ENCODE results near the gene OR14A16.

DNA sequence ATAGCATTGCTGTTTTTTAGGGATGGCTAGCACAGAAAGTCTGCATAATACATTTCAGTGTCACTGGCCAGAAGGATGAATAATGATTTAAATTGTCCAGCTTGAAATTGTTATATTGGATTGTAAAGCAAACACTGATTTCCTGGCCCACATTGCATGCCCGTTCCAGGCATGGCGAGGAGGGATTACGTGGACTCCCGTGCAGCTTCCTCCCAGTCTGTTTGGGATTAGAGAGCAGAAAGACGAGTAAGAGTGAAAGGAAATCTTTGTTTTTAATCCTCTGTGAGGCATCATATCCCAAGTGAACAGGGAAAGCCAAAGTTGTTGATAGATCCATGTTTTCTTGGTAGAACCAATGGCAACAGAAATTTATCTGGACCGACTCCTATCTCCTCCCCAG lies 41.5 kb upstream of the OR14A16 start:
- TF ChIP-seq, protein P1, sequence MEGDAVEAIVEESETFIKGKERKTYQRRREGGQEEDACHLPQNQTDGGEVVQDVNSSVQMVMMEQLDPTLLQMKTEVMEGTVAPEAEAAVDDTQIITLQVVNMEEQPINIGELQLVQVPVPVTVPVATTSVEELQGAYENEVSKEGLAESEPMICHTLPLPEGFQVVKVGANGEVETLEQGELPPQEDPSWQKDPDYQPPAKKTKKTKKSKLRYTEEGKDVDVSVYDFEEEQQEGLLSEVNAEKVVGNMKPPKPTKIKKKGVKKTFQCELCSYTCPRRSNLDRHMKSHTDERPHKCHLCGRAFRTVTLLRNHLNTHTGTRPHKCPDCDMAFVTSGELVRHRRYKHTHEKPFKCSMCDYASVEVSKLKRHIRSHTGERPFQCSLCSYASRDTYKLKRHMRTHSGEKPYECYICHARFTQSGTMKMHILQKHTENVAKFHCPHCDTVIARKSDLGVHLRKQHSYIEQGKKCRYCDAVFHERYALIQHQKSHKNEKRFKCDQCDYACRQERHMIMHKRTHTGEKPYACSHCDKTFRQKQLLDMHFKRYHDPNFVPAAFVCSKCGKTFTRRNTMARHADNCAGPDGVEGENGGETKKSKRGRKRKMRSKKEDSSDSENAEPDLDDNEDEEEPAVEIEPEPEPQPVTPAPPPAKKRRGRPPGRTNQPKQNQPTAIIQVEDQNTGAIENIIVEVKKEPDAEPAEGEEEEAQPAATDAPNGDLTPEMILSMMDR (IDR thresholded peaks at IDR 0.05), result no peak
- TF ChIP-seq, protein P2, sequence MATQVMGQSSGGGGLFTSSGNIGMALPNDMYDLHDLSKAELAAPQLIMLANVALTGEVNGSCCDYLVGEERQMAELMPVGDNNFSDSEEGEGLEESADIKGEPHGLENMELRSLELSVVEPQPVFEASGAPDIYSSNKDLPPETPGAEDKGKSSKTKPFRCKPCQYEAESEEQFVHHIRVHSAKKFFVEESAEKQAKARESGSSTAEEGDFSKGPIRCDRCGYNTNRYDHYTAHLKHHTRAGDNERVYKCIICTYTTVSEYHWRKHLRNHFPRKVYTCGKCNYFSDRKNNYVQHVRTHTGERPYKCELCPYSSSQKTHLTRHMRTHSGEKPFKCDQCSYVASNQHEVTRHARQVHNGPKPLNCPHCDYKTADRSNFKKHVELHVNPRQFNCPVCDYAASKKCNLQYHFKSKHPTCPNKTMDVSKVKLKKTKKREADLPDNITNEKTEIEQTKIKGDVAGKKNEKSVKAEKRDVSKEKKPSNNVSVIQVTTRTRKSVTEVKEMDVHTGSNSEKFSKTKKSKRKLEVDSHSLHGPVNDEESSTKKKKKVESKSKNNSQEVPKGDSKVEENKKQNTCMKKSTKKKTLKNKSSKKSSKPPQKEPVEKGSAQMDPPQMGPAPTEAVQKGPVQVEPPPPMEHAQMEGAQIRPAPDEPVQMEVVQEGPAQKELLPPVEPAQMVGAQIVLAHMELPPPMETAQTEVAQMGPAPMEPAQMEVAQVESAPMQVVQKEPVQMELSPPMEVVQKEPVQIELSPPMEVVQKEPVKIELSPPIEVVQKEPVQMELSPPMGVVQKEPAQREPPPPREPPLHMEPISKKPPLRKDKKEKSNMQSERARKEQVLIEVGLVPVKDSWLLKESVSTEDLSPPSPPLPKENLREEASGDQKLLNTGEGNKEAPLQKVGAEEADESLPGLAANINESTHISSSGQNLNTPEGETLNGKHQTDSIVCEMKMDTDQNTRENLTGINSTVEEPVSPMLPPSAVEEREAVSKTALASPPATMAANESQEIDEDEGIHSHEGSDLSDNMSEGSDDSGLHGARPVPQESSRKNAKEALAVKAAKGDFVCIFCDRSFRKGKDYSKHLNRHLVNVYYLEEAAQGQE (IDR thresholded peaks at IDR 0.05; ENCODE audit: insufficient read depth in 1 of 2, low read depth in 2 of 2, low read length in 1 of 2), result no peak
- TF ChIP-seq POLR2AphosphoS5 (IDR thresholded peaks at IDR 0.05; ENCODE audit: low read depth, low read length), result no peak

Data from Panc1 (cell line).